Liver (tissue), 3 donors: ENCODE results near the gene NRIP1.

Source experiments
- CTCF ChIP-seq: fragments of 150-350 bp; IDR thresholded peaks from 2 replicates; pipeline ENCODE4 v1.5.1; 2017; ENCODE audit warnings: improper control_type of control experiment, low read depth, low read length; ENCODE audit not compliant: missing input control
- EGR1 ChIP-seq, 2 donors: IDR thresholded peaks; 2 replicates each; pipeline ENCODE4 v1.6.1; 2016 to 2018; ENCODE audit warnings: antibody characterized with exemption in 2 of 2, low read depth in 2 of 2
- GABPA ChIP-seq, 2 donors: IDR thresholded peaks in 1 of 2; conservative IDR thresholded peaks in 1 of 2; 2 replicates each; pipeline ENCODE4 v1.6.1; 2016; ENCODE audit warnings: antibody characterized with exemption in 2 of 2, mild to moderate bottlenecking in 1 of 2, moderate library complexity in 1 of 2
- JUND ChIP-seq, 2 donors: IDR thresholded peaks; 2 replicates each; pipeline ENCODE4 v1.6.1; 2016; ENCODE audit warnings: antibody characterized with exemption in 2 of 2
- NR2F2 ChIP-seq: IDR thresholded peaks from 2 replicates; pipeline ENCODE4 v1.6.1; 2016; ENCODE audit warnings: antibody characterized with exemption
- RAD21 ChIP-seq, 2 donors: IDR thresholded peaks; 2 replicates each; pipeline ENCODE4 v1.6.1; 2016; ENCODE audit warnings: antibody characterized with exemption in 2 of 2, mild to moderate bottlenecking in 2 of 2
- REST ChIP-seq: IDR thresholded peaks from 2 replicates; pipeline ENCODE4 v1.6.1; 2016; ENCODE audit warnings: antibody characterized with exemption, mild to moderate bottlenecking
- YY1 ChIP-seq: IDR thresholded peaks from 2 replicates; pipeline ENCODE4 v1.6.1; 2016; ENCODE audit warnings: antibody characterized with exemption, mild to moderate bottlenecking
- TF ChIP-seq, protein P1 (sequence below): IDR thresholded peaks from 2 replicates; pipeline ENCODE4 v1.6.1; 2016; ENCODE audit warnings: antibody characterized with exemption
- TF ChIP-seq, protein P2 (sequence below): IDR thresholded peaks from 2 replicates; pipeline ENCODE4 v1.6.1; 2016; ENCODE audit warnings: antibody characterized with exemption
- donor health status: healthy.
- donor health status: healthy.

DNA sequence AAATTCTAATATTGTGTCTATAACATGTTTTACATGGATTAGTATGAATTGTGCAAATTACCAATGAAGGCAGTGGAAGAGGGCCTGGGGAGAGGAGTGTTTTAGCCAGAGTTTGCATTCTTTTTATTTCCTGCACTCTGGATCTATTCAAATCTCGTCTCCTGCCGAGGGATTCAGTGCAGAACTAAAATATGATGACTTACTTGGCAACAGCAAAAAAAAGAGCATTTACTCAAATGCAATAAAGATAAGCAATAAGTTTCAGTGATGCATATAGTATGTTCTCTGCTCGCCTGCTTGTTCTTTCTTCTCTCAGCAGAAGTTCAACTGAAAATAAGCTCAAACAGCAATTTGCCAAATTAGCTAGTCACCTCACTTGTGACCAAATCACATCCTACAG is 33.4 kb upstream of the NRIP1 start:
- no peak for TF ChIP-seq CTCF
- no peak for TF ChIP-seq RAD21 (IDR thresholded peaks at IDR 0.05)
- no peak for TF ChIP-seq REST
- TF ChIP-seq, protein P1, sequence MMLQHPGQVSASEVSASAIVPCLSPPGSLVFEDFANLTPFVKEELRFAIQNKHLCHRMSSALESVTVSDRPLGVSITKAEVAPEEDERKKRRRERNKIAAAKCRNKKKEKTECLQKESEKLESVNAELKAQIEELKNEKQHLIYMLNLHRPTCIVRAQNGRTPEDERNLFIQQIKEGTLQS: no peak
- TF ChIP-seq NR2F2: no peak
- no peak for TF ChIP-seq GABPA (IDR thresholded peaks at IDR 0.05 in 1 of 2, conservative IDR thresholded peaks at IDR 0.05 in 1 of 2)
- TF ChIP-seq YY1: no peak
- TF ChIP-seq EGR1 (IDR thresholded peaks at IDR 0.05; ENCODE audit: low read depth in 2 of 2): no peak
- no peak for TF ChIP-seq JUND (IDR thresholded peaks at IDR 0.05)
- TF ChIP-seq, protein P2, sequence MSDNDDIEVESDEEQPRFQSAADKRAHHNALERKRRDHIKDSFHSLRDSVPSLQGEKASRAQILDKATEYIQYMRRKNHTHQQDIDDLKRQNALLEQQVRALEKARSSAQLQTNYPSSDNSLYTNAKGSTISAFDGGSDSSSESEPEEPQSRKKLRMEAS: no peak
